ENCODE data around the gene SEPSECS. TPM values are rescaled to one million over a fixed set of nuclear protein-coding genes. Genes with fewer than 3 reads are reported as not detected.

The SEPSECS gene
- total RNA-seq, 2 experiments from 2014 or later: 12.8 to 13.3 TPM

Other genes starting within 250 kb of the SEPSECS start
- not detected for gene CCDC149, start 247.4 kb downstream of the SEPSECS start, total RNA-seq
- not detected for gene LGI2, start 129.5 kb downstream of the SEPSECS start, total RNA-seq
- 10 to 100 TPM; 41.0 to 42.3 TPM for gene PI4K2B, start 73.6 kb upstream of the SEPSECS start, total RNA-seq
- 10 to 100 TPM; 10.6 to 11.5 TPM for gene ZCCHC4, start 152.3 kb upstream of the SEPSECS start, total RNA-seq
- gene ANAPC4, start 216.8 kb upstream of the SEPSECS start, total RNA-seq: 10 to 100 TPM; 26.1 to 31.5 TPM